SK-N-SH (cell line): ENCODE measurements around the gene ARRDC2.

Experiments
- EP300 ChIP-seq, 2 experiments: IDR thresholded peaks; 2 replicates each; pipeline versions ENCODE4 v1.4.0 to v1.6.1; 2012; ENCODE audit warnings: borderline replicate concordance in 1 of 2, low read depth in 1 of 2, low read length in 1 of 2
- GABPA ChIP-seq: IDR thresholded peaks from 2 replicates; pipeline ENCODE4 v1.4.0; 2012; ENCODE audit warnings: low read depth, mild to moderate bottlenecking
- RAD21 ChIP-seq: IDR thresholded peaks from 2 replicates; pipeline ENCODE4 v1.6.1; 2012; ENCODE audit warnings: mild to moderate bottlenecking, low read length
- TCF12 ChIP-seq: IDR thresholded peaks from 2 replicates; pipeline ENCODE4 v1.4.0; 2012
- TF ChIP-seq, protein P1 (sequence below): IDR thresholded peaks from 2 replicates; pipeline ENCODE4 v1.6.1; 2012; ENCODE audit warnings: mild to moderate bottlenecking, low read depth, low read length, moderate library complexity
- TF ChIP-seq, protein P2 (sequence below): fragments of 200-600 bp; sonication (generic); IDR thresholded peaks from 2 replicates; pipeline ENCODE4 v1.6.1; 2017; ENCODE audit warnings: antibody characterized with exemption, mild to moderate bottlenecking, moderate library complexity

GRCh38 chr19:17963936-17964691 is 43.9 kb upstream of the ARRDC2 start:
- TF ChIP-seq, protein P1, sequence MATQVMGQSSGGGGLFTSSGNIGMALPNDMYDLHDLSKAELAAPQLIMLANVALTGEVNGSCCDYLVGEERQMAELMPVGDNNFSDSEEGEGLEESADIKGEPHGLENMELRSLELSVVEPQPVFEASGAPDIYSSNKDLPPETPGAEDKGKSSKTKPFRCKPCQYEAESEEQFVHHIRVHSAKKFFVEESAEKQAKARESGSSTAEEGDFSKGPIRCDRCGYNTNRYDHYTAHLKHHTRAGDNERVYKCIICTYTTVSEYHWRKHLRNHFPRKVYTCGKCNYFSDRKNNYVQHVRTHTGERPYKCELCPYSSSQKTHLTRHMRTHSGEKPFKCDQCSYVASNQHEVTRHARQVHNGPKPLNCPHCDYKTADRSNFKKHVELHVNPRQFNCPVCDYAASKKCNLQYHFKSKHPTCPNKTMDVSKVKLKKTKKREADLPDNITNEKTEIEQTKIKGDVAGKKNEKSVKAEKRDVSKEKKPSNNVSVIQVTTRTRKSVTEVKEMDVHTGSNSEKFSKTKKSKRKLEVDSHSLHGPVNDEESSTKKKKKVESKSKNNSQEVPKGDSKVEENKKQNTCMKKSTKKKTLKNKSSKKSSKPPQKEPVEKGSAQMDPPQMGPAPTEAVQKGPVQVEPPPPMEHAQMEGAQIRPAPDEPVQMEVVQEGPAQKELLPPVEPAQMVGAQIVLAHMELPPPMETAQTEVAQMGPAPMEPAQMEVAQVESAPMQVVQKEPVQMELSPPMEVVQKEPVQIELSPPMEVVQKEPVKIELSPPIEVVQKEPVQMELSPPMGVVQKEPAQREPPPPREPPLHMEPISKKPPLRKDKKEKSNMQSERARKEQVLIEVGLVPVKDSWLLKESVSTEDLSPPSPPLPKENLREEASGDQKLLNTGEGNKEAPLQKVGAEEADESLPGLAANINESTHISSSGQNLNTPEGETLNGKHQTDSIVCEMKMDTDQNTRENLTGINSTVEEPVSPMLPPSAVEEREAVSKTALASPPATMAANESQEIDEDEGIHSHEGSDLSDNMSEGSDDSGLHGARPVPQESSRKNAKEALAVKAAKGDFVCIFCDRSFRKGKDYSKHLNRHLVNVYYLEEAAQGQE, result no peak
- TF ChIP-seq EP300 (IDR thresholded peaks at IDR 0.05; ENCODE audit: borderline replicate concordance in 1 of 2, low read depth in 1 of 2, low read length in 1 of 2), result no peak
- no peak for TF ChIP-seq RAD21
- TF ChIP-seq, protein P2, sequence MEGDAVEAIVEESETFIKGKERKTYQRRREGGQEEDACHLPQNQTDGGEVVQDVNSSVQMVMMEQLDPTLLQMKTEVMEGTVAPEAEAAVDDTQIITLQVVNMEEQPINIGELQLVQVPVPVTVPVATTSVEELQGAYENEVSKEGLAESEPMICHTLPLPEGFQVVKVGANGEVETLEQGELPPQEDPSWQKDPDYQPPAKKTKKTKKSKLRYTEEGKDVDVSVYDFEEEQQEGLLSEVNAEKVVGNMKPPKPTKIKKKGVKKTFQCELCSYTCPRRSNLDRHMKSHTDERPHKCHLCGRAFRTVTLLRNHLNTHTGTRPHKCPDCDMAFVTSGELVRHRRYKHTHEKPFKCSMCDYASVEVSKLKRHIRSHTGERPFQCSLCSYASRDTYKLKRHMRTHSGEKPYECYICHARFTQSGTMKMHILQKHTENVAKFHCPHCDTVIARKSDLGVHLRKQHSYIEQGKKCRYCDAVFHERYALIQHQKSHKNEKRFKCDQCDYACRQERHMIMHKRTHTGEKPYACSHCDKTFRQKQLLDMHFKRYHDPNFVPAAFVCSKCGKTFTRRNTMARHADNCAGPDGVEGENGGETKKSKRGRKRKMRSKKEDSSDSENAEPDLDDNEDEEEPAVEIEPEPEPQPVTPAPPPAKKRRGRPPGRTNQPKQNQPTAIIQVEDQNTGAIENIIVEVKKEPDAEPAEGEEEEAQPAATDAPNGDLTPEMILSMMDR, result no peak
- no peak for TF ChIP-seq GABPA
- TF ChIP-seq TCF12, result no peak
